H9 (cell line): ENCODE data around the gene ATP8A2. TPM values are rescaled to one million over a fixed set of nuclear protein-coding genes. Genes with fewer than 3 reads are reported as not detected.

ENCODE experiments used
- DNase-seq: peaks from one replicate; pipeline ENCODE4 v3.0.0-alpha.2; 2017
- H2AFZ ChIP-seq: one replicate; pipeline ENCODE4 v1.6.1; 2013; ENCODE audit warnings: mild to moderate bottlenecking, low read length, control low read depth, moderate library complexity
- H2AK5ac ChIP-seq: 2 replicates; pipeline ENCODE4 v1.6.1; 2013; ENCODE audit warnings: low read length, control low read depth, mixed read lengths; ENCODE audit not compliant: insufficient read length
- H2BK120ac ChIP-seq: one replicate; pipeline ENCODE4 v1.6.1; 2013; ENCODE audit warnings: low read depth, mild to moderate bottlenecking, low read length, control low read depth, inconsistent platforms; ENCODE audit not compliant: poor library complexity, severe bottlenecking
- H2BK12ac ChIP-seq: 2 replicates; pipeline ENCODE4 v1.6.1; 2013; ENCODE audit warnings: low read length, control low read depth, mixed read lengths, low read depth; ENCODE audit not compliant: insufficient read length
- H2BK15ac ChIP-seq: 2 replicates; pipeline ENCODE4 v1.6.1; 2013; ENCODE audit warnings: low read depth, low read length, control low read depth
- H2BK20ac ChIP-seq: one replicate; pipeline ENCODE4 v1.6.1; 2013; ENCODE audit warnings: low read depth, mild to moderate bottlenecking, low read length, control low read depth, inconsistent platforms; ENCODE audit not compliant: poor library complexity, severe bottlenecking
- H2BK5ac ChIP-seq: 2 replicates; pipeline ENCODE4 v1.6.1; 2013; ENCODE audit warnings: low read length, control low read depth, mixed read lengths; ENCODE audit not compliant: insufficient read length
- H3K14ac ChIP-seq: 2 replicates; pipeline ENCODE4 v1.6.1; 2013; ENCODE audit warnings: low read length, control low read depth; ENCODE audit not compliant: insufficient read depth
- H3K18ac ChIP-seq: 2 replicates; pipeline ENCODE4 v1.6.1; 2013; ENCODE audit warnings: low read depth, mild to moderate bottlenecking, mixed read lengths, low read length, control low read depth; ENCODE audit not compliant: insufficient read length
- H3K23ac ChIP-seq: 2 replicates; pipeline ENCODE4 v1.6.1; 2013; ENCODE audit warnings: low read length, control low read depth, mixed read lengths, low read depth; ENCODE audit not compliant: insufficient read length
- H3K23me2 ChIP-seq: 2 replicates; pipeline ENCODE4 v1.6.1; 2013; ENCODE audit warnings: low read depth, mild to moderate bottlenecking, mixed read lengths, low read length, control low read depth; ENCODE audit not compliant: insufficient read length, poor library complexity, severe bottlenecking
- H3K27ac ChIP-seq: 2 replicates; pipeline ENCODE4 v1.5.1; 2013; ENCODE audit warnings: low read length, control low read depth, mixed read lengths, low read depth; ENCODE audit not compliant: insufficient read length
- H3K27me3 ChIP-seq: 2 replicates; pipeline ENCODE4 v1.6.1; 2013; ENCODE audit warnings: low read length, control low read depth, inconsistent platforms; ENCODE audit not compliant: insufficient read depth
- H3K4ac ChIP-seq: 2 replicates; pipeline ENCODE4 v1.6.1; 2013; ENCODE audit warnings: low read depth, mild to moderate bottlenecking, control low read depth, inconsistent platforms, low read length, moderate library complexity
- H3K4me1 ChIP-seq: 2 replicates; pipeline ENCODE4 v1.6.1; 2013; ENCODE audit warnings: low read length, control low read depth, inconsistent platforms; ENCODE audit not compliant: insufficient read depth
- H3K4me2 ChIP-seq: 2 replicates; pipeline ENCODE4 v1.6.1; 2013; ENCODE audit warnings: low read length, control low read depth, mixed read lengths; ENCODE audit not compliant: insufficient read length, insufficient read depth
- H3K56ac ChIP-seq: 2 replicates; pipeline ENCODE4 v1.6.1; 2013; ENCODE audit warnings: low read depth, mild to moderate bottlenecking, mixed read lengths, low read length, control low read depth; ENCODE audit not compliant: insufficient read length
- H3K79me1 ChIP-seq: 2 replicates; pipeline ENCODE4 v1.6.1; 2013; ENCODE audit warnings: low read depth, mild to moderate bottlenecking, moderate library complexity, low read length, control low read depth, inconsistent platforms; ENCODE audit not compliant: insufficient read depth, poor library complexity, severe bottlenecking
- H3K79me2 ChIP-seq: 2 replicates; pipeline ENCODE4 v1.6.1; 2013; ENCODE audit warnings: low read length, control low read depth, inconsistent platforms; ENCODE audit not compliant: insufficient read depth
- H3K9ac ChIP-seq: 2 replicates; pipeline ENCODE4 v1.6.1; 2013; ENCODE audit warnings: low read length, control low read depth, mixed read lengths; ENCODE audit not compliant: insufficient read length; ENCODE audit errors: extremely low read depth
- H3K9me3 ChIP-seq: one replicate; pipeline ENCODE4 v1.6.1; 2013; ENCODE audit warnings: low read depth, low read length, inconsistent platforms; ENCODE audit not compliant: control insufficient read depth
- H3T11ph ChIP-seq: one replicate; pipeline ENCODE4 v1.6.1; 2013; ENCODE audit warnings: mild to moderate bottlenecking, low read length, control low read depth, inconsistent platforms
- H4K20me1 ChIP-seq: one replicate; pipeline ENCODE4 v1.6.1; 2013; ENCODE audit not compliant: control insufficient read depth, insufficient read length, insufficient read depth
- H4K5ac ChIP-seq: 2 replicates; pipeline ENCODE4 v1.6.1; 2013; ENCODE audit warnings: low read depth, mild to moderate bottlenecking, mixed read lengths, low read length, control low read depth; ENCODE audit not compliant: insufficient read length
- H4K8ac ChIP-seq: replicated peaks from 2 replicates; pipeline ENCODE4 v1.6.1; 2013; ENCODE audit warnings: low read length, control low read depth, mixed read lengths, low read depth; ENCODE audit not compliant: insufficient read length
- H4K91ac ChIP-seq: 2 replicates; pipeline ENCODE4 v1.6.1; 2013; ENCODE audit warnings: low read depth, mild to moderate bottlenecking, moderate library complexity, mixed read lengths, low read length, control low read depth; ENCODE audit not compliant: insufficient read length
- H3K27ac Mint-ChIP-seq, 3 experiments: 2 replicates in 2 of 3; 3 replicates in 1 of 3; pipeline ENCODE4 v1.8.0; 2020 to 2021; ENCODE audit warnings: mixed read lengths in 3 of 3, mild to moderate bottlenecking in 1 of 3, moderate library complexity in 1 of 3
- H3K27me3 Mint-ChIP-seq: 2 replicates; pipeline ENCODE4 v1.8.0; 2021; ENCODE audit warnings: low read depth, mild to moderate bottlenecking, moderate library complexity, mixed read lengths
- H3K36me3 Mint-ChIP-seq, 3 experiments: 2 replicates in 2 of 3; 3 replicates in 1 of 3; pipeline ENCODE4 v1.8.0; 2020 to 2021; ENCODE audit warnings: low read depth in 3 of 3, mixed read lengths in 3 of 3; ENCODE audit not compliant: insufficient read depth in 1 of 3
- H3K4me1 Mint-ChIP-seq, 2 experiments: 2 replicates each; pipeline ENCODE4 v1.8.0; 2020; ENCODE audit warnings: mixed read lengths in 2 of 2
- H3K4me3 Mint-ChIP-seq, 2 experiments: 2 replicates in 1 of 2; 3 replicates in 1 of 2; pipeline ENCODE4 v1.8.0; 2020 to 2021; ENCODE audit warnings: mild to moderate bottlenecking in 2 of 2, mixed read lengths in 2 of 2, moderate library complexity in 1 of 2
- H3K9me3 Mint-ChIP-seq, 2 experiments: 2 replicates in 1 of 2; 3 replicates in 1 of 2; pipeline ENCODE4 v1.8.0; 2020; ENCODE audit warnings: mild to moderate bottlenecking in 2 of 2, mixed read lengths in 2 of 2, moderate library complexity in 1 of 2
- CTCF ChIP-seq: fragments of 200-600 bp; sonication (generic); conservative IDR thresholded peaks from 3 replicates; pipeline ENCODE4 v1.8.0; 2021; ENCODE audit warnings: antibody characterized with exemption, mild to moderate bottlenecking
- WGBS: extraction: QIAGEN DNeasy Blood & Tissue Kit; methylation state at CpG from one replicate; pipeline ENCODE4 v1.1.7; 2013; ENCODE audit warnings: missing lambda C conversion rate, low lambda C conversion rate, mixed read lengths; ENCODE audit not compliant: insufficient read length; ENCODE audit errors: extremely low coverage; 5-methylcytosine and 5-hydroxymethylcytosine counted together
- total RNA-seq: library from RNA; stranded (reverse); gene quantifications from 2 replicates; pipeline ENCODE4 v1.2.1, GENCODE V29; 2021

Gene ATP8A2
- total RNA-seq, 1 experiment from 2014 or later: 18.2 TPM

GRCh38 chr13:25920931-25921330 lies 549.2 kb downstream of the ATP8A2 start:
- H3K27me3 Mint-ChIP-seq: peaks cover 4% of the 10 kb centered on the region; the same call in 1 of the 2 replicates
- no peaks in the 10 kb centered on the region for H3K9me3 ChIP-seq
- H3K4me3 Mint-ChIP-seq: no peak overlapping the region
- H3K14ac ChIP-seq: no peak overlapping the region
- H2BK120ac ChIP-seq: no peak overlapping the region
- no peak overlapping the region for H2BK5ac ChIP-seq
- no peak overlapping the region for H4K8ac ChIP-seq
- no peak overlapping the region for H4K5ac ChIP-seq
- H3K27ac Mint-ChIP-seq: no peak overlapping the region
- H3K36me3 Mint-ChIP-seq: peaks cover 0 to 5% (median 0%) of the 10 kb centered on the region in 3 experiments; a peak in 2 of 7 replicates
- H4K91ac ChIP-seq: no peak overlapping the region
- H4K20me1 ChIP-seq: no peaks in the 10 kb centered on the region
- H3K79me2 ChIP-seq: no peaks in the 10 kb centered on the region
- no peak overlapping the region for H3K9ac ChIP-seq
- no peak overlapping the region for H2BK15ac ChIP-seq
- no peak overlapping the region for H3K56ac ChIP-seq
- H3T11ph ChIP-seq: no peak overlapping the region
- H3K4me1 Mint-ChIP-seq: peaks cover 29 to 42% of the 10 kb centered on the region in 2 experiments
- no peak for TF ChIP-seq CTCF
- DNase-seq: no peak
- peaks cover 10% of the 10 kb centered on the region; the same call in 1 of the 2 replicates for H3K4me1 ChIP-seq
- WGBS: no CpG with 5 or more reads among the region's 4 CpGs
- no peak overlapping the region for H3K4ac ChIP-seq
- H3K18ac ChIP-seq: no peak overlapping the region
- H2BK20ac ChIP-seq: no peak overlapping the region
- H2BK12ac ChIP-seq: no peak overlapping the region
- H3K23me2 ChIP-seq: no peaks in the 10 kb centered on the region
- no peaks in the 10 kb centered on the region for H3K27me3 ChIP-seq
- no peaks in the 10 kb centered on the region for H3K79me1 ChIP-seq
- peaks cover 0 to 2% of the 10 kb centered on the region in 2 experiments; a peak in 1 of 5 replicates for H3K9me3 Mint-ChIP-seq
- H3K4me2 ChIP-seq: no peak overlapping the region
- no peak overlapping the region for H3K23ac ChIP-seq
- no peak overlapping the region for H2AK5ac ChIP-seq
- no peak overlapping the region for H2AFZ ChIP-seq
- no peak overlapping the region for H3K27ac ChIP-seq
